Aorta (tissue), 5 donors: ENCODE results near the gene VAMP5. TPM values are rescaled to one million over a fixed set of nuclear protein-coding genes. Genes with fewer than 3 reads are reported as not detected.
"Not testable (repeated sequence)": the region's sequence is repeated elsewhere in the genome, so short reads cannot be mapped to it uniquely, and the experiment has no call there.

ENCODE experiments used
- ATAC-seq: fragments of 200-7000 bp; cut with Tn5 transposase; one replicate; pipeline ENCODE4 v1.9.1; 2022; ENCODE audit warnings: moderate library complexity; ENCODE audit not compliant: low FRiP score
- DNase-seq, 2 donors: peaks; one replicate each; pipeline ENCODE4 v3.0.0-alpha.2; 2020
- H3K27ac ChIP-seq, 2 donors: one replicate each; pipeline ENCODE4 v1.5.1; 2013; ENCODE audit warnings: low read length in 2 of 2, mild to moderate bottlenecking in 2 of 2, moderate library complexity in 2 of 2, control low read depth in 1 of 2, inconsistent platforms in 1 of 2, low read depth in 1 of 2
- H3K27me3 ChIP-seq, 2 donors: one replicate each; pipeline ENCODE4 v1.6.1; 2013; ENCODE audit warnings: control low read depth in 1 of 2, low read length in 1 of 2, mild to moderate bottlenecking in 1 of 2, moderate library complexity in 1 of 2; ENCODE audit not compliant: insufficient read depth in 2 of 2, control insufficient read depth in 1 of 2
- H3K36me3 ChIP-seq, 2 donors: one replicate each; pipeline ENCODE4 v1.6.1; 2013; ENCODE audit warnings: control low read depth in 1 of 2, low read length in 1 of 2, mild to moderate bottlenecking in 1 of 2; ENCODE audit not compliant: insufficient read depth in 2 of 2, control insufficient read depth in 1 of 2
- H3K4me1 ChIP-seq, 2 donors: one replicate each; pipeline ENCODE4 v1.6.1; 2013; ENCODE audit warnings: low read length in 2 of 2, control low read depth in 1 of 2, mild to moderate bottlenecking in 1 of 2, moderate library complexity in 1 of 2; ENCODE audit not compliant: insufficient read depth in 2 of 2, control insufficient read depth in 1 of 2
- H3K4me3 ChIP-seq, 2 donors: one replicate each; pipeline ENCODE4 v1.5.1; 2013; ENCODE audit warnings: low read length in 2 of 2, control low read depth in 1 of 2, mild to moderate bottlenecking in 1 of 2
- H3K9me3 ChIP-seq: one replicate; pipeline ENCODE4 v1.6.1; 2013; ENCODE audit warnings: mild to moderate bottlenecking, low read length; ENCODE audit not compliant: control insufficient read depth
- WGBS, 2 donors: extraction: QIAGEN DNeasy Blood & Tissue Kit; methylation state at CpG; one replicate each; pipeline ENCODE4 v1.1.7; 2013; 5-methylcytosine and 5-hydroxymethylcytosine counted together
- intact Hi-C, 2 donors: fragments of 100-400 bp; cut with DNase I; formaldehyde crosslinking; loops; one replicate each; pipeline versions ENCODE4 v1.14.2 to v1.15.0; 2022
- polyA plus RNA-seq, 2 donors: library from polyadenylated mRNA; stranded (reverse); fragments of 200-250 nt; gene quantifications; one replicate each; pipeline ENCODE4 v1.2.3, GENCODE V29; 2013
- total RNA-seq, 2 donors: library from RNA; stranded (reverse); fragmentation: NEBNext Ultra II Directional; extraction: Animal tissue kit (Norgen Biotek cat#: 25700); gene quantifications; one replicate each; pipeline ENCODE4 v1.2.1, GENCODE V29; 2021
- donor health status: healthy with polysubstance abuse.
- donor health status: Bipolar disorder and iron deficiency.
- donor health status: DM: no; HTN: no; CAD: no.
- donor health status: DM: no; HTN: no; CAD: no.
- donor health status: DM: yes; HTN: yes; CAD: no.

The VAMP5 gene
- total and polyA plus RNA-seq, 4 donors = 60.3 to 186 (median 132) TPM

DNA sequence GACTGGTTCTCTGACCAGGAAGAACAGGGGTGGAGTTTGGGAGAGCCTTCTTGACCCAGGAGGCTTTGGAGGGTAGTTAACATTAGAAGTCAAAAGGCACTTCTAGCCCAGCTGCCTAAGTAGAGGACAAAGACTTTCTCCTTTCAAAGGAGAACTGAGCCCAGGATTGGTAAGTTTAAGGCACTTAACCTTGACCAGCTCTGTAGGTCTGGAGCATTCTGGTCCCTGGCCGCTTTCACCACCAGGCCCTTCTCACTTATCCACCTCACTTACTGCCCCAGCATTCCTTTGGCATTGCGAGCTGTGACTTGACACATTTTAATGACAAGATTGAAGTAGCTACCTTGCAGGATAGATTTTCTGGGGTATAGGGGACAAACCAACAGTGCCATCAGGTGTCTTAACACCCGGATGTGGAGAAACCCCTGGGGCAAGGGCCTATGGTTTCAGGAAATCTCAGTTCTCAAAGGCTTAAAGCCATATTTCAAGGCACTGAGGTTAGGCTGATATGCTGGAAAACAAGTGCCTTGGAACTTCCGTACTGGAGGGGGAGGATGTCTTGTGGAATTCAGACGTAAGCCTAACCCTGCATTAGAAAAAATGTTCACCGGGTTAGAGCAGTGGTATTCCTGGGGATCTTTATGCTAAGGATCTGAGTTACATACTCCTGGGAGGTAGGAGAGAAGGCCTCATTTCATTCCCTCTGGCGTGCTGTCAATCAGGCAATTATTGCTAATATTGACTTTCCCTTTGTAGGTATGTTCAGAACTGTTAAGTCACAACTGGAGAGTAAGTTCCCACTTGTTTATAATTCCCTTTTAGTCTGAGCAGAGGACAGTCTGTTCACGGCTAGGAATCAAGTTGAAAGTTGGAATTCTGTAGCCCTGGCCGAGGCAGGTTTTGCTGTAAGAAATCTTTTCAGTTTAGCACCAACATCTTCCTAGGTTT lies 23.3 kb downstream of the VAMP5 start:
- DNase-seq = no peak
- peaks cover 2 to 5% of the 10 kb centered on the region in 2 donors for H3K36me3 ChIP-seq
- H3K27ac ChIP-seq = peak overlapping the region in 1 of 2 donors; percentile 8
- ATAC-seq = no peak
- peaks cover 2 to 12% of the 10 kb centered on the region in 2 donors for H3K4me1 ChIP-seq
- H3K4me3 ChIP-seq = no peak overlapping the region
- WGBS, 2 donors = 63 to 69% methylated on average over 9 of the region's 9 CpGs
- intact Hi-C loops = no loop called here
- H3K9me3 ChIP-seq = no peaks in the 10 kb centered on the region
- no peaks in the 10 kb centered on the region for H3K27me3 ChIP-seq

DNA sequence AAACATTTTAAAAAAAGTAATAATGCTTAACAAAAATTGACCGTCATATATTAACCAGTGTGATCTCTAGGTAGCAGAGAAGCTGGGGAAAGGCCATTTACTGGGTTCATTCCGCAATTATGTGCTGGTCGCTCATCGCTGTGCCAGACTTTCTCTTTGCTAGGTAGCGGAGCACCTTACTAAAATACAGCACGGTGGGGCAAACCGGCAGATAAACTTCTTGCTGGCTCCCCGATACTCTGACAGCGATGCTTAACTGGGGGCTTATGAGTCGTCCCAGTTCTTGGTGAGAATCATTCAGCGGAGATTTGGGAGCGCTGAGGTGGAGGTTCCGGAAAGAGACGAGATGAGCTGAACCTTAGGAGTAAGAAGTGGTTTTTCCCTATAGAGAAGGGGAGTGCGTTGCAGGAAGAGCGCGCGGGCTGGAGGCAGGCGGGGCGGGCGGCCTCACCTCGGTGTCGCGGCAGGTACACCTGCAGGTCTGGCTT lies 27.0 kb downstream of the VAMP5 start:
- H3K4me1 ChIP-seq = peaks cover under 1 to 5% of the 10 kb centered on the region in 2 donors
- peaks cover 2 to 5% of the 10 kb centered on the region in 2 donors for H3K36me3 ChIP-seq
- ATAC-seq = no peak
- intact Hi-C loops = no loop called here
- H3K27me3 ChIP-seq = no peaks in the 10 kb centered on the region
- H3K27ac ChIP-seq = peak overlapping the region in 1 of 2 donors; percentile 28
- WGBS, 2 donors = 2 to 5% methylated on average over 24 of the region's 24 CpGs
- DNase-seq = peak in 1 of 2 donors; percentile 28
- peak overlapping the region; percentile 74 to 91 for H3K4me3 ChIP-seq
- no peaks in the 10 kb centered on the region for H3K9me3 ChIP-seq

GRCh38 chr2:85611705-85612587 lies 27.7 kb downstream of the VAMP5 start, which contains the start of gene C2orf68:
Gene C2orf68 (minus strand): TSS chr2:85612066. CDS start chr2:85611984, 82 bp downstream.
- peak within 1 kb of the TSS; percentile 74 to 91 for H3K4me3 ChIP-seq
- peaks cover 0 to 4% of the 10 kb centered on the region in 2 donors for H3K4me1 ChIP-seq
- peak; percentile 93 for ATAC-seq
- peak within 1 kb of the TSS in 1 of 2 donors; percentile 45 for H3K27ac ChIP-seq
- H3K36me3 ChIP-seq = peaks cover 1 to 5% of the 10 kb centered on the region in 2 donors
- H3K27me3 ChIP-seq = no peaks in the 10 kb centered on the region
- H3K9me3 ChIP-seq = no peaks in the 10 kb centered on the region
- peak; percentile 96 to 97 for DNase-seq
- 7 to 8% methylated on average over 72 to 73 of the region's 73 CpGs for WGBS, 2 donors
- intact Hi-C loops = no loop called here

DNA sequence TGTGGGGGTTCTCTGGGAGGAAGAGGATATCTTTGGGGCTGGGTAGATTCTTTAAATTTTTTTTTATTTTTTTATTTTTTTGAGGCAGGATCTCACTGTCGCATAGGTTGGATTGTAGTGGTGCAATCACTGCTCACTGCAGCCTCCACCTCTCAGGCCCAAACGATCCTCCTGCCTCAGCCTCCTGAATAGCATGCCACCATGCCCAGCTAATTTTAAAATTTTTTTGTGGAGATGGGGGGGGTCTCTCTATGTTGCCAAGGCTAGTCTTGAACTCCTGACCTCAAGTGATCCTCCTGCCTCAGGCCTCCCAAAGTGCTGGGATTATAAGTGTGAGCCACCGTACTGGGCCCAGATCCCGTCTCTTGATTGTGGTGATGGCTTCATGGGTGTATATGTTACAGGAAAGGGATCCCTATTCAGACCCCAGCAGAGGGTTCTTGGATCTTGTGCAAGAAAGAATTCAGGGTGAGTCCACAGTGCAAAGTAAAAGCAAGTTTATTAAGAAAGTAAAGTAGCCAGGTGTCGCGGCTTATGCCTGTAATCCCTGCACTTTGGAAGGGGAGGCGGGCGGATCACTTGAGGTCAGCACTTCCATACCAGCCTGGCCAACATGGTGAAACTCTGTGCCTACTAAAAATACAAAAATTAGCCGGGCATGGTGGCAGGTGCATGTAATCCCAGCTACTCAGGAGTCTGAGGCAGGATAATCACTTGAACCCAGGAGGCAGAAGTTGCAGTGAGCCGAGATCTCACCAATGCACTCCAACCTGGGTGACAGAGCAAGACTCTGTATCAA lies 29.7 kb downstream of the VAMP5 start:
- Histone ChIP-seq H3K27me3 (no peaks in the 10 kb centered on the region), H3K36me3 (peaks cover 0 to 3% of the 10 kb centered on the region in 2 donors), H3K4me1 (peaks cover 0 to 4% of the 10 kb centered on the region in 2 donors), H3K9me3 (no peaks in the 10 kb centered on the region), H3K4me3 (no peak overlapping the region), H3K27ac (no peak overlapping the region)
- ATAC-seq (no peak), DNase-seq (no peak)
- intact Hi-C loops = no loop called here
- 85 to 86% methylated on average over 10 of the region's 10 CpGs for WGBS, 2 donors

DNA sequence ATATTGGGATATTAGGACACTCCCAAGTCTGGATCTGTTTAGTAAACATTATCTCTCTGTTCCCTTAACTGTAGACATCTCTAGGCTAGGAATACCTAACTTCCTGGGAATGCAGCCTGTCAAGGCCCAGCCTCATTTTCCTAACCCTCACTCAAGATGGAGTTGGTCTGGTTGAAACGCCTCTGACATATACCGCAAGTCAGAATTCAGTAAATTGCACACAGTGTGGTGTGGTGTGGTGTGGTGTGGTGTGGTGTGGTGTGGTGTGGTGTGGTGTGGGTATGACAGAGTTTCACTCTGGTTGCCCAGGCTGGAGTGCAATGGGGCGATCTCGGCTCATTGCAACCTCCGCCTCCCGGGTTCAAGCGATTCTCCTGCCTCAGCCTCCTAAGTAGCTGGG lies 30.5 kb downstream of the VAMP5 start:
- 92 to 96% methylated on average over 7 of the region's 7 CpGs for WGBS, 2 donors
- not testable (repeated sequence) for ATAC-seq, H3K27me3 ChIP-seq, H3K27ac ChIP-seq, H3K9me3 ChIP-seq, H3K4me3 ChIP-seq, DNase-seq, H3K4me1 ChIP-seq, H3K36me3 ChIP-seq
- intact Hi-C loops = loop anchor here in 1 of 2 donors (5.0 kb wide), 2 partner anchors 52 to 578 kb away; partner anchors contain the start of gene GGCX

DNA sequence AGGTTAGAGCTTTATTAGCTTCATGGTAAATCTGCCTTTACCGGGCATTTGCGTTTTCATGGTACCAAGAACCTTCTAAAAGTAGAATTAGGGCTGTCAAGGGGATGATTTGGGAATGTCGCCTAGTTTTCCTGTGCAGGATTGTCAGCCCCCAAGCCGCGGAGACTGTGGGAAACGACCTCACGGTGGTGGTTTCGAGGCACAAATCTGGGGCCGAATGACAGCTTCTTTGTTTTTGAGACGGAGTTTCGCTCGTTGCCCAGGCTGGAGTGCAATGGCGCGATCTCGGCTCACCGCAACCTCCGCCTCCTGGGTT lies 31.1 kb downstream of the VAMP5 start:
- DNase-seq (no peak), ATAC-seq (no peak)
- H3K27me3 ChIP-seq = no peaks in the 10 kb centered on the region
- peaks cover 0 to 2% of the 10 kb centered on the region in 2 donors for H3K36me3 ChIP-seq
- 80 to 85% methylated on average over 17 of the region's 17 CpGs for WGBS, 2 donors
- peaks cover 0 to under 1% of the 10 kb centered on the region in 2 donors for H3K4me1 ChIP-seq
- H3K4me3 ChIP-seq = no peak overlapping the region
- H3K27ac ChIP-seq = no peak overlapping the region
- H3K9me3 ChIP-seq = no peaks in the 10 kb centered on the region
- intact Hi-C loops = loop anchor here in 1 of 2 donors (5.0 kb wide), 2 partner anchors 53 to 577 kb away; partner anchors contain the start of gene GGCX

DNA sequence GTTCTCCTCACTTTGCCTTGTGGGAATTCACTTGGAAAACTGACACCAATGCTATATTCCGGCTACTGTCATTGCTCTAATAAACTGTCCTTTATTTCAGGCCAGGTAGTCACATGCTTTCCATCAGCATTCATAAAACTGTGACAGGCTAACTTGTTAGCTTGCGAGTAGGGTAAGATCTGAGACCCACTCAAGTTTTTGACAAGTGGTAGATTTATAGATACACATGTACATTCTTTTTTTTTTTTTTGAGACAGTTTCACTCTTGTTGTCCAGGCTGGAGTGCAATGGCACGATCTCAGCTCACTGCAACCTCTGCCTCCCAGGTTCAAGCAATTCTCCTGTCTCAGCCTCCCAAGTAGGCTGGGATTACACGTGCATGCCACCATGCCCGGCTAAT lies 33.5 kb downstream of the VAMP5 start:
- intact Hi-C loops = loop anchor here in 1 of 2 donors (5.0 kb wide), 2 partner anchors 55 to 575 kb away; partner anchors contain the start of gene GGCX
- not testable (repeated sequence) for H3K27ac ChIP-seq, H3K27me3 ChIP-seq, ATAC-seq, H3K4me3 ChIP-seq, H3K36me3 ChIP-seq, H3K9me3 ChIP-seq, DNase-seq, H3K4me1 ChIP-seq
- 89% methylated on average over 5 of the region's 5 CpGs for WGBS, 2 donors
